Stimulated activated CD4-positive, alpha-beta T cell treated with anti-CD3 and anti-CD28 coated beads, Interleukin-1b, Interleukin-23, amount 100 ng/mL, for 24 hours (primary cell): ENCODE results near the gene LRRC25.

ENCODE experiments used
- DNase-seq, 4 experiments: peaks; one replicate each; pipeline ENCODE4 v3.0.0-alpha.2; 2020; ENCODE audit warnings: low read depth in 4 of 4, low spot score in 1 of 4

Gene LRRC25

DNA sequence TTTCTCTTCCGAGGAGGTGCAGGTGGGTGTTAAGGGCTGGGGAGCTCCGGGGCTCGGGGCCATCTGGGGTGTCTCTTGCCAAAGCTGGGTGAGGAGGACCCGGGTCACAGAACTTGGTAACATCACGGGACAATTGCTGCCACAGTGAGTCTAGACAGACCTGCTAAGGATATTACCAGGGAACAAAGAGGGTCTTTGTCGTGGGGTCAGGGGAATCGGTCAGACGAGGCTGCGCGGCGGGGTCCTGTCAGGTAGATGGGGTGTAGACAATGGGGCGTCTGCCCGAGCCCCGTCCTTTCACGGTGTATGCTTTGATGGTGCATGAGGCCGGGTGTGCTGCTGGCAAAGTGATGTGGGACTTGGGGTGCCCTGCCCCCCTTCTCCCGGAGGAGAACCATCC, 49.3 kb downstream of the LRRC25 start:
- no peak for DNase-seq

DNA sequence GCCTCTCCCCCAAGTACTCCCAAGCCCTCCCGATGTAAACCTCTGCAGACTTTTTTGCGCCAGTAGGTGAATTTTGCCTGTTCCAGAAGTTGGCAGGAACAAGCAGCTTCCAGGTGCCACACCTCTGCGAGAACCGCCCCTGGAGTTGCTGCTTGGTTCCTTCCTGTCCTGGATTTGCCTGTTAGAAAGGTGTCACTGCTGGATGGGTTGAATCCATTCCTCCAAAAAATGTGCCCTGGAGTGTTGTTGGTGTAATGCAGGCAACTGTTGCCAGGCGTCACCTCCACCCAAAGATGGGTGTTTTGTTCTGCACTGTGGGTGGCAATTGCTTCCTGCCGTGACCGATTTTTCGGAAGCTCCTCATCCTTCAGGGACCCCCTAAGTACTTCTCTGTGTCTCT, 51.3 kb downstream of the LRRC25 start:
- DNase-seq: no peak

DNA sequence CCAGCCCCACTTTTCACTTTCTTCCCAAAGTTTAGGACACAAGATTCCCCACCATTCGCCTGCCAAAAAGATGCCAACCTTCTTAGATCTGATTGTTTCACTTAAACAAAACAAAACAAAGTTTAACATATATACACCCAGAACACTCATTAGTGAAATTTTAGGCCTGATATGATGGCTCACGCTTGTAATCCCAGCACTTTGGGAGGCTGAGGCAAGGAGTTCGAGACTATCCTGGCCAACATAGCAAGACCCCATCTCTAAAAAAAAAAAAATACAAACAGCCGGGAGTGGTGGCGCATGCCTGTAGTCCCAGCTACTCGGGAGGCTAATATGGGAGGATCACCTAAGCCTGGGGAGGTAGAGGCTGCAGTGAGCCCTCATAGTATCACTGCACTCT, 52.1 kb downstream of the LRRC25 start:
- DNase-seq: no peak

DNA sequence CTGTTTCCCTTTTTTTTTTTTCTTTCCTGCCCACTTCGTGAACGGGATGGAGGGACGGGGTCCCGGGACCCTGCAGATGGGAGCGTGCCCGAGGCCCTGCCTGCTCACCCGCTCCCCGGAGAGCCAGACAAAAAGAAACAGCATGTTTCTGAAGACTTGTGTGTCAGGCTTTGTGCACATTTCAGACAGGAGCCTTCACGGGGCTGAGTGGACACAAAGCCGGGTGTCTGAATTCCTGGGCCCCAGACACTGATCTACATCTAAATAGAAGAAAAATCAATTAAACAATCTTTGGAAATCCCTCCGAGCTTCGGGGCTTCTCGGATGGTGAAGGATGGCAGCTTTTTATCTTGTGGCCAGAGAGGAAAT, 52.9 kb downstream of the LRRC25 start:
- no peak for DNase-seq

DNA sequence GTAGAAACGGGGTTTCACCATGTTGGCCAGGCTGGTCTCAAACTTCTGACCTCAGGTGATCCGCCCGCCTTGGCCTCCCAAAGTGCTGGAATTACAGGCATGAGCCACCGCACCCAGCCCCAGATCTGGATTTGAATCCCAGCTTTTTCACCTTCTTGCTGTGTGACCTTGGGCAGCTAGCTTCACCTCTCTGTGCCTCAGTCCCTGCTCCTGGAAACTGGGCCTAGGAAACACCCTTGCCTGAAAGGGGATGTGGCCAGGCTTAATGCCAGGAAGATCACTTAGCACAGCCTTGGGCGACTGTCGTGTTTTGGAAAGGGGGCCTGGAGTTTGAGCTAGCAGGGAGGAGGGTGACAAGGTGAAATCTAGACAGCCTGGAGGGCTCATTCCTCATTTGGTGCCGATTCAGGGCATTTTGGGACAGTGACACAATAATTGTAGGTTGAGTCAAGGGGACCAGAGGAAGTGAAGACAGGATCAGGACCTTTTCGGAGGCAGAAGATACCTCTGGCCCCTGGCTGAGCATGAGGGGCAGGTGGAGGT, 55.3 kb downstream of the LRRC25 start:
- DNase-seq: no peak
